Heart right ventricle (tissue), 16 donors: ENCODE data around the gene NAMPT. TPM values are rescaled to one million over a fixed set of nuclear protein-coding genes. Genes with fewer than 3 reads are reported as not detected.

Experiments used
- ATAC-seq, 8 donors: fragments of 200-7000 bp; cut with Tn5 transposase; one replicate each; pipeline ENCODE4 v1.9.1; 2020; ENCODE audit warnings: mild to moderate bottlenecking in 8 of 8, moderate library complexity in 8 of 8, moderate number of reproducible peaks in 1 of 8
- DNase-seq, 2 donors: peaks; one replicate each; pipeline ENCODE4 v3.0.0-alpha.2; 2020
- H3K27ac ChIP-seq, 10 donors: fragments of 200-600 bp; sonication (generic) in 2 of 10; one replicate each; pipeline versions ENCODE4 v1.5.0 to v1.8.0; 2020 to 2022; ENCODE audit warnings: mild to moderate bottlenecking in 3 of 10
- H3K27me3 ChIP-seq, 7 donors: fragments of 200-600 bp; one replicate each; pipeline ENCODE4 v1.8.0; 2021 to 2022; ENCODE audit warnings: mild to moderate bottlenecking in 2 of 7
- H3K36me3 ChIP-seq, 9 donors: fragments of 200-600 bp; sonication (generic) in 1 of 9; one replicate each; pipeline versions ENCODE4 v1.5.0 to v1.8.0; 2020 to 2022; ENCODE audit warnings: mild to moderate bottlenecking in 2 of 9
- H3K4me1 ChIP-seq, 9 donors: fragments of 200-600 bp; sonication (generic) in 1 of 9; one replicate each; pipeline versions ENCODE4 v1.5.0 to v1.8.0; 2020 to 2022; ENCODE audit warnings: mild to moderate bottlenecking in 4 of 9
- H3K4me3 ChIP-seq, 10 donors: fragments of 200-600 bp; sonication (generic) in 2 of 10; one replicate each; pipeline versions ENCODE4 v1.5.0 to v1.8.0; 2020 to 2022; ENCODE audit warnings: mild to moderate bottlenecking in 7 of 10, moderate library complexity in 2 of 10
- H3K9me3 ChIP-seq, 11 donors: fragments of 200-600 bp in 10 of 11; sonication (generic) in 2 of 11; one replicate each; pipeline versions ENCODE4 v1.5.0 to v1.8.0; 2013 to 2022; ENCODE audit warnings: mild to moderate bottlenecking in 2 of 11, control low read depth in 1 of 11, moderate library complexity in 1 of 11
- CTCF ChIP-seq, 9 donors: fragments of 200-600 bp; sonication (generic) in 2 of 9; IDR thresholded peaks; one replicate each; pipeline versions ENCODE4 v1.5.0 to v1.8.0; 2021 to 2022; ENCODE audit warnings: antibody characterized with exemption in 9 of 9, mild to moderate bottlenecking in 5 of 9, moderate library complexity in 1 of 9
- WGBS, 2 donors: extraction: QIAGEN DNeasy Blood & Tissue Kit; methylation state at CpG; one replicate each; pipeline ENCODE4 v1.1.7; 2013; ENCODE audit warnings: inconsistent platforms in 1 of 2; 5-methylcytosine and 5-hydroxymethylcytosine counted together
- intact Hi-C, 10 donors: fragments of 100-400 bp; cut with DNase I; formaldehyde crosslinking; loops; one replicate each; pipeline versions ENCODE4 v1.11.1 to v1.14.2; 2022
- polyA plus RNA-seq, 2 donors: library from polyadenylated mRNA; stranded (reverse); fragments of 200-250 nt; gene quantifications; one replicate each; pipeline ENCODE4 v1.2.3, GENCODE V29; 2013
- total RNA-seq, 10 donors: library from RNA; stranded (reverse); fragmentation: NEBNext Ultra II Directional in 3 of 10; extraction: Animal tissue kit (Norgen Biotek cat#: 25700) in 3 of 10; gene quantifications; one replicate each; pipeline versions ENCODE4 v1.2.1 to v1.2.4, GENCODE V29; 2021 to 2023
- donor health status: Arrhythmogenic right ventricular cardiomyopathy.
- donor health status: ischemic (EF 13 %, LVEDD 7.1; RV severe dilation, severe dysfunction).
- donor health status: healthy with polysubstance abuse.
- donor health status: DM: no; HTN: yes; CAD: no.
- donor health status: DM: no; HTN: no; CAD: no.
- donor health status: ischemic (EF 25% LVEDD 6.9; RV normal size, moderate dysfunction).
- donor health status: ischemic (EF 25% LVEDD 5.7; RV mildly dilated, moderate dysfunction).
- donor health status: healthy.
- donor health status: DM: yes; HTN: yes; CAD: no.
- donor health status: Ischemic cardiomyopathy.
- donor health status: ischemic (EF 35%, LVEDD 5.7; RV mildly dilated, moderate dysfunction).
- donor health status: nonischemic (EF 11% LVEDD 7.7; RV severe dilation, severe dysfunction).
- donor health status: DM: yes; HTN: yes; CAD: no.
- donor health status: PGD.
- donor health status: ischemic (EF 29% LVEDD 5.4; RV normal size, mild dysfunction).
- donor health status: nonischemic (EF 23%, LVEDD 6.1; RV moderate dilation, normal function).

Gene NAMPT
- total and polyA plus RNA-seq, 12 donors = 32.2 to 404 (median 98.6) TPM

GRCh38 chr7:106269254-106269961 lies 15.4 kb downstream of the NAMPT start:
- DNase-seq (no peak), ATAC-seq (peak in 3 of 8 donors; percentile 48 to 79 (median 62))
- Histone ChIP-seq H3K27ac (peak overlapping the region in 5 of 10 donors; percentile 10 to 61 (median 40)), H3K4me1 (peaks cover 0 to 39% (median 25%) of the 10 kb centered on the region in 9 donors), H3K27me3 (no peaks in the 10 kb centered on the region), H3K36me3 (peaks cover 0 to 98% (median 34%) of the 10 kb centered on the region in 9 donors), H3K9me3 (no peaks in the 10 kb centered on the region), H3K4me3 (no peak overlapping the region)
- intact Hi-C loops = loop anchor here in 2 of 10 donors (5.0 to 10.0 kb wide), 3 partner anchors 55 to 195 kb away; no protein-coding TSS in a partner anchor
- TF ChIP-seq CTCF (IDR thresholded peaks at IDR 0.05) = no peak
- 56 to 65% methylated on average over 4 of the region's 4 CpGs for WGBS, 2 donors

GRCh38 chr7:106265133-106265532 lies 19.6 kb downstream of the NAMPT start:
- WGBS, 2 donors = 92 to 96% methylated on average over 3 of the region's 3 CpGs
- TF ChIP-seq CTCF (IDR thresholded peaks at IDR 0.05) = no peak
- Histone ChIP-seq H3K36me3 (peaks cover 0 to 100% (median 40%) of the 10 kb centered on the region in 9 donors), H3K4me3 (no peak overlapping the region), H3K9me3 (no peaks in the 10 kb centered on the region), H3K27ac (no peak overlapping the region), H3K4me1 (peaks cover 0 to 27% (median 0%) of the 10 kb centered on the region in 9 donors), H3K27me3 (no peaks in the 10 kb centered on the region)
- ATAC-seq = no peak
- intact Hi-C loops = loop anchor here in 2 of 10 donors (5.0 to 10.0 kb wide), 3 partner anchors 50 to 200 kb away; no protein-coding TSS in a partner anchor
- no peak for DNase-seq

GRCh38 chr7:106262221-106262881 lies 22.4 kb downstream of the NAMPT start:
- 84% methylated on average over 2 of the region's 2 CpGs for WGBS, 2 donors
- Histone ChIP-seq H3K27ac (peak overlapping the region in 1 of 10 donors; percentile 4), H3K4me1 (peaks cover 0 to 22% (median 0%) of the 10 kb centered on the region in 9 donors), H3K9me3 (no peaks in the 10 kb centered on the region), H3K4me3 (no peak overlapping the region), H3K27me3 (no peaks in the 10 kb centered on the region), H3K36me3 (peaks cover 0 to 100% (median 39%) of the 10 kb centered on the region in 9 donors)
- no peak for ATAC-seq
- intact Hi-C loops = loop anchor here in 1 of 10 donors (10.0 kb wide), 2 partner anchors 48 to 202 kb away; no protein-coding TSS in a partner anchor
- DNase-seq = no peak
- no peak for TF ChIP-seq CTCF (IDR thresholded peaks at IDR 0.05)

GRCh38 chr7:106260136-106260561 lies 24.6 kb downstream of the NAMPT start:
- H3K9me3 ChIP-seq = no peaks in the 10 kb centered on the region
- WGBS, 2 donors = 88 to 92% methylated on average over 2 of the region's 2 CpGs
- no peak for DNase-seq
- peaks cover 0 to 100% (median 27%) of the 10 kb centered on the region in 9 donors for H3K36me3 ChIP-seq
- no peaks in the 10 kb centered on the region for H3K27me3 ChIP-seq
- H3K4me1 ChIP-seq = peaks cover 0 to 22% (median 0%) of the 10 kb centered on the region in 9 donors
- no peak for ATAC-seq
- TF ChIP-seq CTCF (IDR thresholded peaks at IDR 0.05) = no peak
- peak overlapping the region in 1 of 10 donors; percentile 27 for H3K27ac ChIP-seq
- intact Hi-C loops = loop anchor here in 1 of 10 donors (10.0 kb wide), 2 partner anchors 45 to 205 kb away; no protein-coding TSS in a partner anchor
- no peak overlapping the region for H3K4me3 ChIP-seq
